GM10248 (cell line): Measurements from ENCODE around the gene MID1.

Experiments
- CTCF ChIA-PET: fragments of 300-600 bp; sonication (Branson Sonifier 250); formaldehyde crosslinking; extraction: SDS; loops from one replicate; lab custom pipeline; 2021; ENCODE audit warnings: antibody characterized with exemption; lab: Yijun Ruan, JAX
- POLR2A ChIA-PET: fragments of 350-650 bp; sonication (Branson Sonifier 250); formaldehyde crosslinking; extraction: SDS; loops from one replicate; lab custom pipeline; 2020; ENCODE audit warnings: antibody characterized with exemption; lab: Yijun Ruan, JAX
- DNase-seq: peaks from one replicate; pipeline ENCODE4 v3.0.0; 2012; ENCODE audit errors: extremely low spot score
- CTCF ChIP-seq: IDR thresholded peaks from 2 replicates; pipeline ENCODE4 v1.5.1; 2012; ENCODE audit warnings: mild to moderate bottlenecking, low read depth; ENCODE audit errors: extremely low read depth, missing control alignments, control extremely low read depth

Gene MID1

GRCh38 chrX:10576186-10576585 lies 44.2 kb downstream of the MID1 start:
- DNase-seq: no peak
- POLR2A ChIA-PET: no interaction called here
- no peak for TF ChIP-seq CTCF
- CTCF ChIA-PET: no interaction called here

- DNase-seq: no peak
- no peak for TF ChIP-seq CTCF
- ChIA-PET CTCF (no interaction called here), POLR2A (no interaction called here)
These were observed 45.7 kb downstream of the MID1 start for GRCh38 chrX:10574663-10575062.

- DNase-seq: no peak
- ChIA-PET CTCF (no interaction called here), POLR2A (no interaction called here)
- TF ChIP-seq CTCF: no peak
These were observed 49.1 kb downstream of the MID1 start for GRCh38 chrX:10571260-10571659.

DNA sequence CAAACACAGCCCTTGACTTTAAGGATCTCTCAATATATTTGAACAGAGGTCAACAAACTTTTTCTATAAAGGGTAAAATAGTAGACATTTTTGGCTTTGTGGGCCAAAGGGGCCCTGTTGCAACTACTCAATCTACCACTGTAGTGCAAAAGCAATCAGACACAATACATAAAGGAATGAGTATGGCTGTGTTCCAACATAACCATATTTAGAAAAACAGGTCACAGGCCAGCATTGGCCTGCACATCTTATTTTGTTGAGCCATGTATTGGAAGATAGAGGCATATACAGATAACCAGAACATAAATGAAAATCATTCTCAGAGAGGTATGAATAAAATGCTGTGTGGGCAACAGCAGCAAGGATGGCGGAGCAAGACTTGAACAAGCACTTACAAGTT lies 49.8 kb downstream of the MID1 start:
- ChIA-PET POLR2A (no interaction called here), CTCF (no interaction called here)
- no peak for DNase-seq
- TF ChIP-seq CTCF: no peak

GRCh38 chrX:10569946-10570345 lies 50.4 kb downstream of the MID1 start:
- POLR2A ChIA-PET: no interaction called here
- DNase-seq: no peak
- CTCF ChIA-PET: no interaction called here

GRCh38 chrX:10568428-10568827 lies 52.0 kb downstream of the MID1 start:
- no peak for DNase-seq
- ChIA-PET CTCF (no interaction called here), POLR2A (no interaction called here)
- no peak for TF ChIP-seq CTCF

More at GRCh38 chrX:10569946-10570345, 50.4 kb downstream of the MID1 start:
- TF ChIP-seq CTCF: no peak

GRCh38 chrX:10567136-10567535 lies 53.2 kb downstream of the MID1 start:
- POLR2A ChIA-PET: no interaction called here
- no peak for TF ChIP-seq CTCF
- DNase-seq: no peak
- CTCF ChIA-PET: no interaction called here
